GM12891 (cell line): ENCODE measurements around the gene GSX1.

Source experiments
- POLR2A ChIP-seq: IDR thresholded peaks from 2 replicates; pipeline ENCODE4 v1.6.1; 2011; ENCODE audit warnings: low read depth, low read length, control low read depth
- POLR2AphosphoS5 ChIP-seq: IDR thresholded peaks from 2 replicates; pipeline ENCODE4 v1.6.1; 2011; ENCODE audit warnings: low read depth, low read length, control low read depth

GRCh38 chr13:27789153-27789494, 3.2 kb upstream of the GSX1 start:
- TF ChIP-seq POLR2A = no peak
- no peak for TF ChIP-seq POLR2AphosphoS5
